Mesodermal cell (in vitro differentiated cells): ENCODE results near the gene TEDC1.

Source experiments
- H3K27ac ChIP-seq: 2 replicates; pipeline ENCODE4 v1.7.0; 2013; ENCODE audit warnings: mild to moderate bottlenecking, low read depth, low read length, moderate library complexity; ENCODE audit not compliant: severe bottlenecking
- H3K36me3 ChIP-seq: 2 replicates; pipeline ENCODE4 v1.7.1; 2013; ENCODE audit warnings: mild to moderate bottlenecking, low read length, moderate library complexity; ENCODE audit not compliant: control insufficient read depth, insufficient read depth
- H3K4me1 ChIP-seq: one replicate; pipeline ENCODE4 v1.7.1; 2013; ENCODE audit warnings: mild to moderate bottlenecking, low read length; ENCODE audit not compliant: insufficient read depth, control insufficient read depth, poor library complexity, severe bottlenecking
- H3K4me3 ChIP-seq: 2 replicates; pipeline ENCODE4 v1.7.0; 2013; ENCODE audit warnings: low read length, control low read depth, mild to moderate bottlenecking; ENCODE audit not compliant: insufficient read depth, poor library complexity, severe bottlenecking; ENCODE audit errors: extremely low read depth
- H3K9me3 ChIP-seq: 2 replicates; pipeline ENCODE4 v1.7.1; 2013; ENCODE audit warnings: mild to moderate bottlenecking, low read length, moderate library complexity; ENCODE audit not compliant: control insufficient read depth
- WGBS, 2 experiments: methylation state at CpG; one replicate each; pipeline ENCODE4 v1.1.5; 2013; ENCODE audit warnings: missing lambda C conversion rate in 2 of 2; ENCODE audit not compliant: insufficient coverage in 2 of 2; 5-methylcytosine and 5-hydroxymethylcytosine counted together

TEDC1 gene

DNA sequence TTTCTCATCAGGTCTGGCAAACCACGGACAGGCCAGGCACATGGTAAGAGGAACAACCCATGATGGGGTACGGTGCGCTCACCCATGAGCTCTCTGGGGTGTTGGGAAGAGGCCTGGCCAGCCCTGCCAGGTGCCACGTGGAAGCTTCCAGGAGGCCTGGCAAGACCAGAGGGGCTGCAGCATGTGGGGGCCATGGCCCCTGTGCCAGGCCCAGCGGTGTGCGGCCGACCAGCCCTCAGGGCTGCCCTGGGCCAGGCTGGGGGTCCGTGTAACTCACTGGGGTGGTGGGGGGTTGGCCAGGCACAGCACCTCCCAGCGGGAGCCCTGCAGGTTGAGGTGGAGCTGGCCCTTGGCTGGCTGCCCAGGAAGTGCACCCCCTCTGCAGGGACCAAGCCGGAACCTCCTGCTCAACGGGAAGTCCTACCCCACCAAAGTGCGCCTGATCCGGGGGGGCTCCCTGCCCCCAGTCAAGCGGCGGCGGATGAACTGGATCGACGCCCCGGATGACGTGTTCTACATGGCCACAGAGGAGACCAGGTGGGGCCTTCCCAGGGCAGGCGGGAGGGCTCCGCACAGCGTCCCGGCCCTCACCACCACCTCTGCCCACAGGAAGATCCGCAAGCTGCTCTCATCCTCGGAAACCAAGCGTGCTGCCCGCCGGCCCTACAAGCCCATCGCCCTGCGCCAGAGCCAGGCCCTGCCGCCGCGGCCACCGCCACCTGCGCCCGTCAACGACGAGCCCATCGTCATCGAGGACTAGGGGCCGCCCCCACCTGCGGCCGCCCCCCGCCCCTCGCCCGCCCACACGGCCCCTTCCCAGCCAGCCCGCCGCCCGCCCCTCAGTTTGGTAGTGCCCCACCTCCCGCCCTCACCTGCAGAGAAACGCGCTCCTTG lies 21.3 kb upstream of the TEDC1 start:
- H3K9me3 ChIP-seq: no peaks in the 10 kb centered on the region
- H3K27ac ChIP-seq: no peak overlapping the region
- peaks cover 45% of the 10 kb centered on the region for H3K36me3 ChIP-seq
- no peak overlapping the region for H3K4me3 ChIP-seq
- WGBS, 2 experiments: 93 to 95% methylated on average over 33 to 43 of the region's 54 CpGs
- H3K4me1 ChIP-seq: peaks cover 36% of the 10 kb centered on the region

DNA sequence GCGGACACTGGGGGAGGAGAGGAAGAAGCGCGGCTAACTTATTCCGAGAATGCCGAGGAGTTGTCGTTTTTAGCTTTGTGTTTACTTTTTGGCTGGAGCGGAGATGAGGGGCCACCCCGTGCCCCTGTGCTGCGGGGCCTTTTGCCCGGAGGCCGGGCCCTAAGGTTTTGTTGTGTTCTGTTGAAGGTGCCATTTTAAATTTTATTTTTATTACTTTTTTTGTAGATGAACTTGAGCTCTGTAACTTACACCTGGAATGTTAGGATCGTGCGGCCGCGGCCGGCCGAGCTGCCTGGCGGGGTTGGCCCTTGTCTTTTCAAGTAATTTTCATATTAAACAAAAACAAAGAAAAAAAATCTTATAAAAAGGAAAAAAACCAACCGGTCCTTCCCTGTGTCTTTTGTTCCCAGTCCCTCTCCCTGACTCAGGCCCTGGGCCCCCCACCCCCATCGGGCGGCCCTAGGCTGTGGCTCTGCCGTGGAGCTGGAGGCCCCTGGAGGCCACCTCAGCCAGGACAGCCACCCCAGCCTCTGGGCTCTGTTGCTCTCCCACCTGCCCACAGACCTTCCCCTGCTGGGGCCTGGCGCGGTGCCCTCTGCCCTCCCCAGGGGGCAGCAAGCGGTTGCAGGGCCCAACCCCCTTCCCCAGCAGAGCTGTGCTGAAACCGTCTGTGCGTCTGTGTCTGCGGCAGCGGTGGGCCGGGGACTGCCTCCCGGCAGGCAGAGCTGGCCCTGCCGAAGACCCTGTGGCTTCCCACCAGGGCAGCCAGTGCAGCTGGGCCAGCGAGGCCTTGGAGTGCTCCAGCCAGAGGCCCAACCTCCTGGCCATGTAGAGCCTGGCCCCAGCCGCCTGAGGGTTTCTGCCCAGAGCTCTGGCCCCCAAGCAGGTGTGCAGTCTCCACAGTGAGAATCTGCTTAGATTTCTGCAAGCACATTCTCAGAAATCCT lies 20.4 kb upstream of the TEDC1 start:
- H3K27ac ChIP-seq: peak overlapping the region; percentile 57
- H3K4me3 ChIP-seq: no peak overlapping the region
- peaks cover 36% of the 10 kb centered on the region for H3K36me3 ChIP-seq
- 80 to 85% methylated on average over 18 to 19 of the region's 34 CpGs for WGBS, 2 experiments
- H3K4me1 ChIP-seq: peaks cover 32% of the 10 kb centered on the region
- no peaks in the 10 kb centered on the region for H3K9me3 ChIP-seq

DNA sequence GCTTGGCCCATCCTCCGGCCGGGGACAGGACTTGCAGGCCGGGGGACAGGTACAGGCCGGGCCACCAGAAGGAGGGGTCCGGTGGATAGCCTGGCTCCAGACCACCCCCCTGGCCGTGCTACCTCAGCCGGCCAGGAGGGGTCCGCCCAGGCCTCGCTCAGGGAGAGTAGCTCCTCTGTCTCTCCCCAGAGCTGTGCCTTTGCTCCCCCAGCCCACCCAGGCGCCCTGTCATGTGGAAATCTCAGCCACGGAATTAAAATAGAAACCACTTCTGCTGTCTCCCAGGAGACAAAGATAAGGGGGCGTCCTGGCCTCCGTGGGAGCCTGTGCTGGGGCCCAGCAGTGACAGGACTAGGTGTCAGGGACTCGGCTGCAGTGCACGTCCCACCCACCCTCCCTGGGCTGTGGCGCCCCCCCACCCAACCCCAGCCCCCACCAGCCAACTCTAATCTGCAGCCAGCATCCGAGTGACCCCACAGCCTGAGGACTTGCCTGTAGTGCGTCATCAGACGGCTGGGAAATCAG lies 19.7 kb upstream of the TEDC1 start:
- peaks cover 32% of the 10 kb centered on the region for H3K4me1 ChIP-seq
- 69 to 78% methylated on average over 12 to 15 of the region's 19 CpGs for WGBS, 2 experiments
- no peak overlapping the region for H3K4me3 ChIP-seq
- H3K9me3 ChIP-seq: no peaks in the 10 kb centered on the region
- peak overlapping the region; percentile 72 for H3K27ac ChIP-seq
- peaks cover 33% of the 10 kb centered on the region for H3K36me3 ChIP-seq

DNA sequence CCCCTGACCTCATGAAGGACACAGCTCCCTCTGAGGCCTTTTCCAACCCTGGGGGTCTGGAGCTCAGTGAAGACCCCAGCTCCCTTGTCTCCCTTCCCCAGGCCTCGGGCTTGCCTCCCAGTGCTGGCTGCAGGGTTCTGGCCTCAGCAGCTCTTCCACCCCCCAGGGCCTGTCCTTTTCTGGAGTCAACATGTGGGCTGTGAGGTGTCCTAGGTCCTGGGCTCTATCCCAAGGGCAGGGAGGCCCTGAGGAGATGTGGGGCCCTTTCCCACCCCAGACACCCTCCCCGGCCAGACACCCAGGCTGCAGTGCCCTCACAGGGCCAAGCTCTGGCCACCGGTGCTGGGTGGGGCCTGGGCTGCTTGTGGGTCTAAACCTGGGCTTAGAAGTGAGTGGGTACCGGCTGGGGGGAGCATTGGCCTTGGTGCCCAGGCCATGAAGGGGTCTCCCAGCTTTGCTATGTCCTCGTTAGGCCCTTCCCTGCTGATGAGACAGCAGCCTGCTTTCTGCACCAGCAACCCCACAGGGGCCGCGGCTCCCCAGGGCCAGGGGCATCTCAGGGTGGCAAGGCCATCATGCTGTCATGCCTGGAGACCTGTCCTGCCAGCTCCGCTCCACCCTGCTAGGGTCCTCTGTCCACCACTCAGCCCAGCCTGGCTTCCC lies 19.1 kb upstream of the TEDC1 start:
- H3K36me3 ChIP-seq: peaks cover 32% of the 10 kb centered on the region
- no peaks in the 10 kb centered on the region for H3K9me3 ChIP-seq
- peak overlapping the region; percentile 72 for H3K27ac ChIP-seq
- 87 to 95% methylated on average over 7 to 8 of the region's 8 CpGs for WGBS, 2 experiments
- no peak overlapping the region for H3K4me3 ChIP-seq
- peaks cover 38% of the 10 kb centered on the region for H3K4me1 ChIP-seq

DNA sequence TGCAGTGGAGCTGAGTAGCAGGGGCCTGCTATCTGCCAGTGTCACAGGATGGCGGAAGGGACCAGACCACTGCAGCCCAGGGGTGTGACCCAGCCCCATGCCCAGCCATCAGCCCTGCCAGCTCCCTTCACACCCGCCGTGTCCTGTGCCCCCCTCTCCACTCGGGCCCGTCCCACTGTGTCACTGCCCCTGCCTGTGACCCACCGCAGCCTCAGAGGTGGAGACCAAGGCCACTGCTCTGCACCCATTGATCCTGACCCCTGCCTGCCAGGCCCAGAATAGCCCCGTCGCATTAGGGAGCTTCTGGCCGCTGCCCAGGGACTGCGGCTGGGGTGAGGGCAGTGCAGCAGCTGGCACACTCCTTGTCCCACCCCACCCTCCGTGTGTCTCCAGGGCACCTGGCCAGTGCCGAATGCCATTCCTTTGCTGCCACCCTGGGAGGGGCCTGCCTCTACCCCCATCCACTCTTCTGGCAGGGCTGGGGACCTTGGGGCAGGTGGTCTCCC lies 18.5 kb upstream of the TEDC1 start:
- H3K36me3 ChIP-seq: peaks cover 26% of the 10 kb centered on the region
- H3K27ac ChIP-seq: no peak overlapping the region
- WGBS, 2 experiments: 93 to 98% methylated on average over 10 to 12 of the region's 12 CpGs
- H3K4me1 ChIP-seq: peaks cover 42% of the 10 kb centered on the region
- no peaks in the 10 kb centered on the region for H3K9me3 ChIP-seq
- no peak overlapping the region for H3K4me3 ChIP-seq

DNA sequence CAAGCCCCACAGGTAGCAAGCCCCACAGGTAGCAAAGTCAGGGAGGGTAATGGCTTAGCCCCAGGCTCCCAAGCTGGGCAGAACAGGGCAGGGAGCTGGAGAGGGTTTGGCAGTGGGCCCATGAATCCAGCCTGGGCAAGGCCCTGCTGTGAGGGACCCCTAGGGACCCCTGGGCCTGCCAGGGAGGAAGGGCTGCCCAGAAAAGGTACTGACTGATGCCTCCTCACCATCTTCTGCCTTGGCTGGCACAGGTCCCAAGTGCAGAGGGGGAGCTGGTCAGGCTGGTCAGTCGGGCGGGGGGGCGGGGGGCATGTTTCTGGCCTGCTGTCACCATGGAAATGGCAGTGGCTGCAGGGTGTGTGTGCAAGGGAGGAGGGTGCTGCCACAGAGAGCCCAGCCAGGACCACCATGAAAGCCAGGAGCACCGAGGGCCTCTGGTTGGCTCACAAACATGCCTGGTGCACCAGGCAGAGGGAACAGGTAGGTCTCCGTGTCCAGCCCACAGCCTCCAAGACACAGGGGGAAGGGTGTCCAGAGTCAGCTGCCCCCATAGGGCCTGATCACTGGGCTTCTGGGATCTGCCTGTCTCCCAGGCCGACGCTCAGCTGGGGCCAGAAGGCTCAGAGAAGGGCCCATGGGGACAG lies 17.9 kb upstream of the TEDC1 start:
- Histone ChIP-seq H3K4me1 (peaks cover 42% of the 10 kb centered on the region), H3K27ac (peak overlapping the region; percentile 98), H3K36me3 (peaks cover 23% of the 10 kb centered on the region), H3K4me3 (peak overlapping the region; percentile 36), H3K9me3 (no peaks in the 10 kb centered on the region)
- 51 to 54% methylated on average over 6 to 7 of the region's 7 CpGs for WGBS, 2 experiments

DNA sequence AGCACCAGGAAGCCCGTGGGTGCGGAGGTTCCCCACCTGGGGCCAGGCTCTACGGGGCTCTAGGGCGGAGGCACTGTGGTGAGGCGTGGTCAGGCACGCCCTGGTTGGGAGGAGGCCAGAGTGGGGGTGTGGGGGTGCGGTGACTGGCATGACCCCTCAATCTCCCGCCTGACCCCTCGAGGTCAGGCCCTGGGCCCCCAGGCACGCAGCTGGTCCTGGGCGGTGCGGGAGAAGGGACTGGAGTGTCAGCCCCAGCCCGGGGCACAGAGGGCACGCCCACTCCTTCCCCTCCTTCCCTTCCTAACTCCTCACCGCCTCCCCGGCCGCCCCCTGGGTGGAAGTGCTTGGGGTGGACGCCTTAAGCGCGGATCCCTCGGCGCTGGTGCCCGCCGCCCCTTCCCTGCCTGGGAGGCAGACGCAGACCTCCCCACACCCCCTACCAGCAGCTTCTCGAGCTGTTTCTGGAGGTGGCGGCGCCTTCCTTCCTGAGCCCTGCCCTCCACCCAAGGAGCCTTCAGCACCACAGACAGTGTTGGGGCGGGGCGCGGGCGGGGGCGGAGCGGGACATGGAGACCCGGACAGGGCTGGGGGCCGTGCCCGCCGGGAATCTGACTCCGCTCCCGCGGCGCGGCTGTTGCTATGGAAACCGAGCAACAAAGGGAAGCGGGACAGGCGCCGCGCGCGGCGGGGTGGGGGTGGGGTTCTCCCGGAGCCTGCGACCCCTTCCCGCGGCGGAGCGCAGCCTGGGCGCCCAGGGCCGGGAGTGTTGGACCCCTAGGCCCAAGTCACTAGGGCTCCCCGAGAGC lies 17.2 kb upstream of the TEDC1 start:
- peaks cover 17% of the 10 kb centered on the region for H3K36me3 ChIP-seq
- peak overlapping the region; percentile 98 for H3K27ac ChIP-seq
- 8 to 14% methylated on average over 19 to 31 of the region's 60 CpGs for WGBS, 2 experiments
- H3K4me3 ChIP-seq: peak overlapping the region; percentile 36
- peaks cover 42% of the 10 kb centered on the region for H3K4me1 ChIP-seq
- no peaks in the 10 kb centered on the region for H3K9me3 ChIP-seq

DNA sequence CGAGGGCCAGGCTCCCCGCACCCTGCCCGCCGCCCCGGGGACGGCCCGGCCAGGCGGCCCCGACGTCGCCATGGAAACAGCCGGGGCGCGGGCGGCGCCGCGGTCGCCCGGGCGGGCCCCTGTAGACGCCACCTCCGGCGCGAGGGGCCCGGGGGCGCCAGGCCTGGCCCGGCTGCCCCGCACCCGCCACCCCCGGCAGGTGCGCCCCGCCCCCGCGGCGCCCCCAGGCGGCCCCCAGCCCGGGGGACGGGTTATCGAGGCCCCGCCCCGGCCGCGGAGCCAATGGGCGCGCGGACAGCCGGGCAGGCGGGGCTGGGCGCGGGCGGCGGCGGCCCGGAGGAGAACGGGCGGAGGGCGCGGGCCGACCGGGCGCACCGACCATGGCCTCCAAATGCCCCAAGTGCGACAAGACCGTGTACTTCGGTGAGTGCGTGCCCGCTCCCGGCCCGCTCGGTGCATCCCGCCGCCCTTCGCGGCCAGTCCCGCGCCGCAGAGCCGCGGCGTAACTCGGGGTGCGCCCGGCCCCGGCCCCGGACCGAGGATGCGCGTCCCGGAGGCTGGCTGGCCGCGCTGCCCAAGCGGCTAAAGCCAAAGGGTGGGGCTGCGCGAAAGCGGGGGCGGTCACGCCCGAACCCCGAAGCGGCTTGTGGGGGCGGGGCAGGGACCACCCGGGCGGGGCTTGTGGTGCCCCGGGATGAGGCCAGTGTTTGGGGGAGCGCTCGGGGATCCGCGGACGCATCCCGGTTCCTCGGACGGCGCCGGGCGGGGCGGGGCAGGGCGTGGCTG lies 16.4 kb upstream of the TEDC1 start, which contains the start of gene CRIP2:
CRIP2 (plus strand) TSS at position 339 of the 786 bp plus-strand sequence; CDS start at position 381, 42 bp downstream.
- H3K27ac ChIP-seq: peak within 1 kb of the TSS; percentile 98
- WGBS, 2 experiments: 0% methylated on average over 87 to 94 of the region's 118 CpGs
- H3K9me3 ChIP-seq: no peaks in the 10 kb centered on the region
- peaks cover 16% of the 10 kb centered on the region for H3K36me3 ChIP-seq
- peaks cover 42% of the 10 kb centered on the region for H3K4me1 ChIP-seq
- H3K4me3 ChIP-seq: peak within 1 kb of the TSS; percentile 72
